ENCODE measurements around the gene PDLIM4.

PDLIM4 gene

GRCh38 chr5:132227485-132228240 lies 29.8 kb upstream of the PDLIM4 start, which contains the start of gene P4HA2:
TSS of gene P4HA2 (minus strand) at chr5:132227853. CDS start at chr5:132218626, 9,227 bp downstream.
- DNase-seq: peak; percentile 58 to 77

- DNase-seq: no peak
These were observed 29.1 kb upstream of the PDLIM4 start for GRCh38 chr5:132228241-132229035.

GRCh38 chr5:132229236-132229635 lies 28.3 kb upstream of the PDLIM4 start:
- DNase-seq: no peak

- DNase-seq: no peak
These were observed 26.6 kb upstream of the PDLIM4 start for GRCh38 chr5:132230871-132231270.

DNA sequence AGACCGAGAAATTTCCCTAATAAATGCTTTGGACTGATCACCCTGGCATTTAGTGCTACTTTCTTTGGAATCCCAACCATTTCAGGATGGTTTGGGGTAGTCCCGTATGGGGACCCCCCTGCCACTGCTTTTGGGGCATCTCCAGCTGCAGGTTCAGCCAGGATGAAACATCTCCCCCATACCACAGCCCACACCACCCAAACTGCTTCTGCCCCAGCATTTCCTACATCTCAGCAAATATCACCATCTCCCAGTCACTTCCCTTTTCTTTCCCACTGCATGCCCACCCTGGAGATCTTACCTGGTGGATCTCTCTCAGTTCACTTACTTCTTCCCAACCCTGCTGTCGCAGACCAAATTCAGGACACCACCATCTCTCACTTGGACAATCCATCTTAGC lies 25.0 kb upstream of the PDLIM4 start:
- DNase-seq: no peak

GRCh38 chr5:132233081-132233480 lies 24.4 kb upstream of the PDLIM4 start:
- no peak for DNase-seq

- no peak for DNase-seq
These were observed 23.4 kb upstream of the PDLIM4 start for GRCh38 chr5:132233811-132234683.

- DNase-seq: no peak
These were observed 22.8 kb upstream of the PDLIM4 start for GRCh38 chr5:132234684-132235062.

- DNase-seq: no peak
These were observed 22.2 kb upstream of the PDLIM4 start for GRCh38 chr5:132235340-132235739.

DNA sequence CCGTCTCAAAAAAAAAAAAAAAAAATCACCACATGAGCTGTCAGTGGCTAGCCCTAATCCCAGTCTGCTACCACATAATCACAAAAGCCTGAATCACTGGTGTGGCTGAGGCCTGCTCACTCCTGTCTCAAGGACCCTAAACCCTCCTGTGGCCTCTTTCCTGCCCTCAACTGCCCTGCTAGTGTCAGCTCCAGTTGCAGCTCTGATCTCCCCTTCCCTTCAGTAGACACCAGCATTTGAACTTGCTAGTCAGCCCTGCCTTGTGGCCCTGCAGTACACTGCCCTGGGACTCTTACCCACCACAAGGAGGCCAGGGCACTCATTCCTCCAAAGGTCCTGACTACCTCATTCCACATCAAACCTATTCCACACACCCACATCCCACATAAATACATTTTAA lies 20.4 kb upstream of the PDLIM4 start:
- no peak for DNase-seq

DNA sequence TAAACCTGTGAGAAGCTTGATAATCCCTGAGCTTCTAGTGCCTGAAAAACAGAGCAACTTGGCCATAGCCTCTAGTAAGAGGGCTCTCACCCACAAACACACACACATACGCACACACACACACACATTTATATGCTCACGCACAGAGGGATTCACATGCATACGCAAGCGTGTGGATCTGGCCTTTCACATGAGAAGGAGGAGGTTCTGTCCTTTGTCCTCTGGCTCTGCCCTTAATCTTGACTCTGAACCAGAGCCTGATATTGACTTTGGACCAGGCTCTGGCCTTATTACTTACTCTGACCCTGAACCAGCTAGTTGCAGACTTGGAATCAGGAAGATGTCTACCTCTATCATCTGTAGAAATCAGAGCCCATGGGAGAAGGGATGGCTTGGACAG lies 19.8 kb upstream of the PDLIM4 start:
- DNase-seq: no peak

GRCh38 chr5:132238169-132238744 lies 19.2 kb upstream of the PDLIM4 start:
- peak in 1 of 2 experiments; percentile 54 for DNase-seq

GRCh38 chr5:132238901-132239500 lies 18.5 kb upstream of the PDLIM4 start:
- no peak for DNase-seq

GRCh38 chr5:132239776-132240175 lies 17.7 kb upstream of the PDLIM4 start:
- DNase-seq: no peak

- no peak for DNase-seq
These were observed 14.0 kb upstream of the PDLIM4 start for GRCh38 chr5:132243366-132243977.

DNA sequence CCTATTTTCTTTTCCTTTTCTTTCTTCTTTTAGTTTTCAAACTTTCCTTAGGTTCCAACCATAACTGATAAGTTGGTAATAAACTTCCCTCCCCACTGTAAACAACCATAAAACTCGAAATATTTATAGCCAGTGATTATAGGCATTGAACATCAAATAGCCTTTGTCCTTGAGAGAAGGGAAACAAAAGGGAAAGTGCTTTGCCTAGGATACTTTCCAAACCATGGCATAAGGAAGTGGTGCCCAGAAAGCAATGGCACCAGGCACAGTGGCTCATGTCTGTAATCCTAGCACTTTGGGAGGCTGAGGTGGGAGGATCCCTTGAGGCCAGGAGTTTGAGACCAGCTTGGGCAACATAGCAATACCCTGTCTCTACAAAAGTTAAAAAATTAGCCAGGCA lies 11.9 kb upstream of the PDLIM4 start:
- no peak for DNase-seq

DNA sequence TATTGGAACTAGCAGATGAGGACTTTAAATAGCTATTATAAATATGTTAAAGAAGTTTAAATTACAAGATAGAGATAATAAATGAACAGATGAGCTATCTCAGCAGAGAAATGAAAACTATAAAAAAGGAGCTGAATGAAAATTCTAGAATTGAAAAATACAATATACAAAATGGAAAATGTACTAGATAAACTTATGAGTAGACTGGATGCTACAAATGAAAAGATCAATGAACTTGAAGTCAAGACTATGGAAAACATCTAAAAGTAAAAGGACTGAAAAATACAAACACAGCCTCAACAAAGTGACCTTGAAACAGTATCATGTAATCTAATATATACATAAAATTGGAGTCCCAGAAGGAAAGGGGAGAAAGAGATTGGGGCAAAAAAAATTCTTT lies 10.7 kb upstream of the PDLIM4 start:
- DNase-seq: no peak

GRCh38 chr5:132250547-132250946 lies 6.9 kb upstream of the PDLIM4 start:
- no peak for DNase-seq

- DNase-seq: no peak
These were observed 6.2 kb upstream of the PDLIM4 start for GRCh38 chr5:132251220-132251725.

- no peak for DNase-seq
These were observed 4.5 kb upstream of the PDLIM4 start for GRCh38 chr5:132253008-132253441.

GRCh38 chr5:132253452-132254320 lies 3.8 kb upstream of the PDLIM4 start:
- DNase-seq: no peak

Measured in SW 1271 (cell line).